Stimulated activated CD4-positive, alpha-beta T cell treated with anti-CD3 and anti-CD28 coated beads, Interleukin-2, amount 100 ng/mL, for 4 hours (primary cell): Measurements from ENCODE around the gene SUPT5H.
"Not testable (repeated sequence)": the region's sequence is repeated elsewhere in the genome, so short reads cannot be mapped to it uniquely, and the experiment has no call there.

ENCODE experiments used
- DNase-seq: peaks from one replicate; pipeline ENCODE4 v3.0.0-alpha.2; 2020; ENCODE audit warnings: low read depth

Gene SUPT5H

DNA sequence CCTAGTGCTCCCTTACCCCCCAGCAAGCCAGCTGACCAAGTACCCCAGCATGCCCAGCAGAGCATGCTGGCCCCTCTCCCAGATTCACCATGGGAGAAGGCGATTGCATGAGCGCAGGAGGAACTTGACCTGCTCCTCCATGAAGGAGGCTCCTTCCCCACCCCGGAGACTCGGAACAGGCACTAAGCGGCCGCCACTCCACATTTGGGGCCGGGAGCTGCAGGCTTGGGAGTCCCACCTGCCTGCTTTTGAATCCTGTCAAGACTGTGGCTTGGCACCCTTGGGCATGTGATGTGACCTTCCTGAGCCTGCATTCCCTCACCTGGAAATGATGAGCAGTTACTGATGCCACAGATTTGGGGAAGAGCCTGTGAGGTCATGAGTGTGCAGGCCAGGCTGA is 22.6 kb downstream of the SUPT5H start:
- no peak for DNase-seq

DNA sequence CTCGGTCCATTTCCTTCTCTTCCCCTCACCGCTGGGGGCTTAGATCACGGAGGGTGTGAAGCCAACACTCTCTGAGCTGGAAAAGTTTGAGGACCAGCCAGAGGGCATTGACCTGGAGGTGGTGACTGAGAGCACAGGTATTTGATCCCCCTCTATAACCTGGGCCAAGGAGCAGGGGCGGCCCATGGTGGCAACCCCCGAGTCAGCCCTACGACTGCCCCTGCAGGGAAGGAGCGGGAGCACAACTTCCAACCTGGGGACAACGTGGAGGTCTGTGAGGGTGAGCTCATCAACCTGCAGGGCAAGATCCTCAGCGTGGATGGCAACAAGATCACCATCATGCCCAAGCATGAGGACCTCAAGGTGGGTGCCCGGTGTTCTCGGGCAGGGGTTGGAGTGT is 23.7 kb downstream of the SUPT5H start:
- DNase-seq: no peak

DNA sequence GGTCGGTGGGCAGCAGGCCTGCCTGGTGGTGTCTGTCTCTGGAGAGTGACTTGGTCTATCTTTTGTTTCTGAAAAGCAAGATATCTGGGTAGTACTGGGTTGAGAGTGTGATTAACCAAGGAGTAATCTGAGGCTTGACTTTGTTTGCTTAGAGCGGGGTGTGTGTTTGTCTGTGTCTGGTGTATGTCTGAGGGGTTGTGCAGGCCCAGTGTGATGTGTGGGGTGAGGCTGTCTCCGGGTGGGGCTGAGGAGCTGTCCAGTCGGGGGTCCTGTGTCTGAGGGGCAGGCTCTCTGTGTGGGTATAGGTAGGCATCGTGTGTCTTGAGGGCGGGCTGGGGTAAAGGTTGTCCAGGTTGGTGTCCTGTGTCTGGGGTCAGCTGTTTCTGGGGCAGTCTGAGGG is 24.2 kb downstream of the SUPT5H start:
- no peak for DNase-seq

DNA sequence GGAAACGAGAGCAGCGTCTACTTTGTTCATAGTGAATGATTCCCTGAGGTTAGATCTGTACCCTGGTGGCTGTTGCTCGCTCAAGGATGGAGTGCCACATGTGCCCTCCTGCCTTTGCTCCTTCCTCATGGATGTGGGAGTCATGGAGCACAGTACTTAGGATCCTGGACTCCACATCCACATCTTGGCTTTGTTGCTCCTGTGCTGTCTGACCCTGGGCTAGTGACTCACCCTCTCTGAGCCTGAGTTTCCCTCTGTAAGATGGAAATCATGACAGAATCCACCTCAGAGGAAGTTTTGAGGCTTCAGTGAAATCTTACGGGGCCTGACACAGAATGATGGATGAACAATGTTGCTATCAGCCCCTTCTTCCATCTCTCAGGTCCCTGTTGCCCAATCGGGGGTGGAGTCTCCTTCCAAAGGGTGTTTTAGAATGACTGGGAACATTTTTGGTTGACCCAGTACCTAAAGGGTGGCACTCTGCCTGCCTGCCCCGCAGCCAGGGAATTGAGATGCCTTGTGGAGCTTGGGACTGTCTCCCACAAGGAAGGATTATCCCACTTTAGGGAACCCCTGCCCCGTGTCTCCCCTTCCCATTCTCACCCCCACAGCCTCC is 25.4 kb downstream of the SUPT5H start:
- DNase-seq: no peak

DNA sequence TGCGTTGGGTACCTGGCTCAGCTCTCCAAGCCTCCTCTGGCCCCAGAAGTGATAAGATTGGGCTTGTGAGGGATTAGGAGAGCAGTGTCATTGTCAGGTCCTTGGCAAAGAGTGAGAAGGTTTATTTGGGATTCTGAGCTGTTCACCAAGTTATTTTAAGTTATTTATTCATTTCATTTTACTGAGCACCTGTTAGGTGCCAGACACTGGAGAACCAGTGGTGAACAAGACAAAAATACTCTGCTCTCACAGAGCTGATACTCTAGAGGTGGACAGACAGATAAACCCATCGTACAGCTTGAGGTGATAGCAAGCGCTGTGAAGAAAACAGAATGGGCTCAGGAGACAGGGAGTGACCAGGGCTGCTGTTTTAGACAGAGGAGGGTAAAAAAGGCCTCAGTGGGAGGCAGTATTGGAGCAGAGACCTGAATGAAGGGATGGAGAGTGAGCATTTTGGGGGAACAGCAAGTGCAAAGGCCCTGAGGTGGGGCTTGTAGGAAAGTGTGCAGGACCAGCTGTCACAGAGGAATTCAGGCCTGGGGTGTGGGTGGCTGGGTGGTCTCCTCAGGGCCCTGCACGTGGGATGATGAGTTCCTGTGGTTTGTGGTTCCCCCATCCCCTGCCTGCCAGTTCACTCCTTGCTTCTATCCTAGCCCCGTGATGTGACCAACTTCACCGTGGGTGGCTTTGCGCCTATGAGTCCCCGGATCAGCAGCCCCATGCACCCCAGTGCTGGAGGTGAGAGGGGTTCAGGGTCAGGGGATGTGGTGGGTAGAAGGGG is 26.6 kb downstream of the SUPT5H start:
- no peak for DNase-seq

DNA sequence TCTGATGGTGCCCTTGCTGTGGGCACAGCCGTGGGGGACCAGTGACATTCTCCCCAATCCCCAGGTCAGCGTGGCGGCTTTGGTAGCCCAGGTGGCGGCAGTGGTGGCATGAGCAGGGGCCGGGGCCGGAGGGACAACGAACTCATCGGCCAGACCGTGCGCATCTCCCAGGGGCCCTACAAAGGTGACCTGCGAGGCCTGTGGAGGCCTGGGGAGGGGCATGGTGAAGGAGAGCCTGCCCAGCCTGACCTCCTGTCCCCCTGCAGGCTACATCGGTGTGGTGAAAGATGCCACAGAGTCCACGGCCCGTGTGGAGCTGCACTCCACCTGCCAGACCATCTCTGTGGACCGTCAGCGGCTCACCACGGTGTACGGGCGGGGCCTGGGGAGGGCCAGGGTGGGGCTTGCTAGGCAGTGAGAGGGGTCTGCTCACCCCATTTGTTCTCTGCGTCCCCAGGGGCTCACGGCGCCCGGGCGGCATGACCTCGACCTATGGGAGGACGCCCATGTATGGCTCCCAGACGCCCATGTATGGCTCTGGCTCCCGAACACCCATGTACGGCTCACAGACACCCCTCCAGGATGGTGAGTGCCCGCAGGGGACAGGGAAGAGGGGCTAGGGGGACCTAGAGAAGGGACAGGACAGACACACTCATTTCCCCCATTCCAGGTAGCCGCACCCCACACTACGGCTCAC is 27.5 kb downstream of the SUPT5H start:
- no peak for DNase-seq

DNA sequence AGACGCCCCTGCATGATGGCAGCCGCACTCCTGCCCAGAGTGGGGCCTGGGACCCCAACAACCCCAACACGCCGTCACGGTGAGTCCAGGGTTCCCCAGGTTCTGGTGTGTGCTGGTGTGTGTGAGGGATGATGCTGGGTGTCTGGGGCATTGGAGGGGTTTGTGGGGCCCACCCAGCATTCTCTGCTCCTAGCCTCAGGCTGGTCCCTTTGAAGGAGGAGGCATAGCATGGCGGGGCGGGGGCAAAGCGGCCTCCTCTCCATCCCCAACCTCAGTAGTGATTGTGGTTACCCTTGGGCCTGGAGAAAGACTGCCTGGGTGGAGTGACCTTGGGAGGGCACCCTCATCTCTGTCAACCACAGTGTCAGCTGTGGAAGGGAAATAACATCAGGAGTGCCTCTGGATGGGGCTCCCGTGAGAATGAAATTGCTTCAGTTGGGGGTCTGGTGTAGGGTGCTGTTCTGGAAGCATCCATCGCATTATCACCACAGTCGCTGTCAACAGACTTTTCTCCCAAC is 28.1 kb downstream of the SUPT5H start:
- DNase-seq: no peak

DNA sequence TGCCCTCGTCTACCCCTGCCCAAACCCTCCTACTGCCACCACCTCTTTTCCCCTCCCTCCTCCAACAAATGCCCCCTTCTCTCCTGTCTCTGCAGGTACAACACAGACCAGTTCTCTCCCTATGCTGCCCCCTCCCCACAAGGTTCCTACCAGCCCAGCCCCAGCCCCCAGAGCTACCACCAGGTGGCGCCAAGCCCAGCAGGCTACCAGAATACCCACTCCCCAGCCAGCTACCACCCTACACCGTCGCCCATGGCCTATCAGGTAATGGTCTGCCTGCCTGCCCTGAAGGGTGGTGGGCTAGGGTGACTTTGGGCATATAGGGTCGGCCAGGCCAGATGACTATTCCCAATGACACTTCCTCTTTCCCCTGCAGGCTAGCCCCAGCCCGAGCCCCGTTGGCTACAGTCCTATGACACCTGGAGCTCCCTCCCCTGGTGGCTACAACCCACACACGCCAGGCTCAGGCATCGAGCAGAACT is 28.8 kb downstream of the SUPT5H start:
- peak; percentile 60 for DNase-seq

DNA sequence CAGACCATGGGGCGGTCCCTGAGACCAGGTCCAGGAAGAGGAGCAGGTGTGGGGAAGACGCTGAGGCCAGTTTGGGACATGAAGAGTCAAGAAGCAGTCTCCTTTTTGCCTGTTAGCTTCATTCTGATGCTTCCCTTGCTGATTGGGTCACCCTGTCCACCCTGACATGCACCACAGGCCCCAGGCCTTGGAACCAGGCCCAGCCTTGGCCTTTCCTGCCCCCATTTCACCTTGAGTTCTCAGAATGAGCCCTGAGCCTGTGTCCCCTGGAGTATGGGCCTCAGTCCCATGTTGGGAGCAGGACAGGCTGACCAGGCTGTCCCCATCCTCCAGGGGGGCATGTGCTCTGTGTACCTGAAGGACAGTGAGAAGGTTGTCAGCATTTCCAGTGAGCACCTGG is 30.4 kb downstream of the SUPT5H start:
- DNase-seq: no peak

DNA sequence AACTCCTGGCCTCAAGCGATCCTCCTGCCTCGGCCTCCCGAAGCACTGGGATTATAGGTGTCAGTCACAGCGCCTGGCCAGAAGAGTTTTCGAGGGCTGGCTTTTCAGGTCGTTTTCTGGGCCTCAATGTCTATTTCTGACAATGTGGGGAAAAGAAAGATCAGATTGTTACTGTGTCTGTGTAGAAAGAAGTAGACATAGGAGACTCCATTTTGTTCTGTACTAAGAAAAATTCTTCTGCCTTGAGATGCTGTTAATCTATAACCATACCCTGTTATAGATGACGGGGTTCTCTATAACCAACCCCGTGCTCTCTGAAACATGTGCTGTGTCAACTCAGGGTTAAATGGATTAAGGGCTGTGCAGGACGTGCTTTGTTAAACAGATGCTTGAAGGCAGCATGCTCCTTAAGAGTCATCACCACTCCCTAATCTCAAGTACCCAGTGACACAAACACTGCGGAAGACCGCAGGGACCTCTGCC is 34.0 kb downstream of the SUPT5H start:
- not testable (repeated sequence) for DNase-seq

DNA sequence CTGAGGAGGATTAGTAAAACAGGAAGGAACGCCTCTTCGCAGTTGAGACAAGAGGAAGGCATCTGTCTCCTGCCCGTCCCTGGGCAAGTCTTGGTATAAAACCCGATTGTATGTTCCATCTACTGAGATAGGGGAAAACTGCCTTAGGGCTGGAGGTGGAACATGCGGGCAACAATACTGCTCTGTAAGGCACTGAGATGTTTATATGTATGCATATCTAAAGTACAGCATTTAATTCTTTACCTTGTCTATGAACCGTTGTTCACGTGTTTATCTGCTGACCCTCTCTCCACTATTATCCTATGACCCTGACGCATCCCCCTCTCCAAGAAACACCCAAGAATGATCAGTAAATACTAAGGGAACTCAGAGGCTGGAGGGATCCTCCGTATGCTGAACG is 34.5 kb downstream of the SUPT5H start:
- DNase-seq: no peak

DNA sequence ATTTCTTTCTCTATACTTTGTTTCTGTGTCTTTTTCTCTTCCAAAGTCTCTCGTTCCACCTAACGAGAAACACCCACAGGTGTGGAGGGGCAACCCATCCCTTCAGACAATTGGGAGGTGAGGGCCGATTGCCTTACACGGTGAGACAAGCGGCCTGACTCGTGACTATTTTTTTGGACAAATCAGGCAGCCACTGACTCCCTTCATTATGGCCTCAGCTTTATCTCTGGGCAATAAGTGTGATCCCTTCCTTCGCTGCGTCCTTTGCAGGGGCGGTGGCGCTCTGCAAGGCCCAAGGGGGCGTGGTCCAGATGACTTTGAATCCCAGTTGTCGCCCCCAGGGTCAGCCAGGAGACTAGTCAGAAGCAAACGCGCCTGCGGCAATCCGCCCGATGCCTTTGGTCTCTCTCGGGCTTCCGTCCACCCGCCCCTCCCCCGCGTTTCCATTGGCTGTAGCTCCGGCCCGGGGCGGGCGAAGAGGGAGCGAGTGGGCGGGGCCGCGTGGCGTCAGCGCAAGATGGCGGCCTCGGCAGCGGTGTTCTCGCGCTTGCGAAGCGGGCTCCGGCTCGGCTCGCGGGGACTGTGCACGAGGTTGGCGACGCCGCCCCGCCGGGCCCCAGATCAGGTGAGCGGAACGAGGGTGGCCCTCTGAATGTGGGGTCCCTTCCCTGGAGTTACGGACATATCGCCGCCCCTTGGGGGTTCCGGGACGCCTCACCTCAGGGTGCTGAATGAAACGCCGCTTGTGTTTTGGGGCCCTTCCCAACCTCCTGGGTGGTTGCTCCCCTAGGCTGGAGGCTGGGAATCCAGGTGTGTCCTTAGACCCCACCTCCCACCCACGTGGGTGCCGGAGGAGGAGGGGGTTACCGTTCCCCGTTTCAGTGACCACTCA is 35.2 kb downstream of the SUPT5H start, which contains the start of gene TIMM50:
Gene TIMM50, plus strand, starts transcription at position 502 of the 892 bp plus-strand sequence. Its CDS starts 16 bp downstream, at position 518.
- peak; percentile 97 for DNase-seq

DNA sequence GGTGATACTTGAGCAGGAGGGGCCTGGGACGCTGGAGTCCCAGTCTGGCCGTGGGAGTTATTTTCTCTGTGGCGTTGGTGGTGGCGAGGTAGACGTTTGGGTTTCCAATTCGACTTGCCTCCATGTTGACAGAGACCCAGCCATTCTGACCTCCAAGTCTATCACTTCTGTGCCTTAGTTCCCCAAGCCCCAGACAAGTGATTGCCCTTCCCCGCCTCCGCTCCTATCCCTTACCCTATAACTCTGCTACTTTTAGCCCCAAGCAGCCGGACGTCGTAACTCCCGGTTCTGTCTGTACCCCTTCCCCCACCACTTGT is 35.8 kb downstream of the SUPT5H start:
- DNase-seq: no peak

DNA sequence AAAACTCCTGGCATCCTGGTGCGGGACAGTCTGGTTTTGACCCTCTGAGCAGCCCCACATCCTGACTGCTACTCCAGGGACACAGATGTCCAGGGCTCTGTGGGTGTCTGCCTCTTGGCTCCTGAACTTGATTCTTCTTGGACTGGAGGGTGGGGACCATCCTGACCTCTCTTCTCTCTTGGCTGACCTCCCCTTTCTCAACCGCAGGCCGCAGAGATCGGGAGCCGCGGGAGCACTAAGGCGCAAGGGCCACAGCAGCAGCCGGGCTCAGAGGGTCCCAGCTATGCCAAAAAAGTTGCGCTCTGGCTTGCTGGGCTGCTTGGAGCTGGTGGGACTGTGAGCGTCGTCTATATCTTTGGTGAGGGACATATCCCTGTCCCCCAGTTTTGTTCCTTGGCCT is 36.3 kb downstream of the SUPT5H start:
- DNase-seq: no peak

DNA sequence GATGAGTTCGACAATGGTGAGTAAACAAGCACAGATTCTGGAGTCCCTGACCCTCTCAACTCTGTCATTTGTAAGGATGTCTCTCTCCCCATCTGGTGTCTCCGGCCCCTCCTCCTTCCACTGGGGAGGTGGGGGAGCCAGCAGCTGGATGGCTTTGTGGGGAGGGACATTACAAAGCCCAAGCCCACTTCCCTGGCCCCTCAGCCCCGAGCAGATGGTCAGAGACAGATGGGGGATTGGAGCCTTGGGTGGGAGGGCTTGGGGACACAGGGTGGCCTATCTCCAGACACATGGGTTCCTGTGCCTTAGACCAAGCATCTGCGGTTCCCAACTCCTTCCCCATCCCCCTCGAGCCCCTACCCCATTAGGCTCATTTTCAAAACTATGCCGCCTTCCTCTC is 37.8 kb downstream of the SUPT5H start:
- no peak for DNase-seq

DNA sequence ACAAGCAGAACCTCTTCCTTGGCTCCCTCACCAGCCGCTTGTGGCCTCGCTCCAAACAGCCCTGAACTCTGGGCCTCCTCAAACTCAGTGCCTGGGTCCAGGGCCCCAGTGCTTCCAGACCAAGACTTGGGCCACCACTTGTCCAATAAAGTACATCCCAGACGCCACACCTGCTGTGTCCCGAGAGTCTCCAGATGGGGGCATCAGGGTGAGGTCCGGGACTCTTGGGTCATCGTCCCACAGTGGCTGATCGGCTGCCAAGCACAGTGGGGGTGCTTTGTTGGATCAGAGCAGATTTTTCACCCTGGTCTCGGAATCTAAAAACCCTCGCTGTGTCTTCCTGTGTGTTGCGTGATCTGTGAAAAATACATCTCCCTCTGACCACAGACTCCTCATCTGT is 44.4 kb downstream of the SUPT5H start:
- DNase-seq: no peak

DNA sequence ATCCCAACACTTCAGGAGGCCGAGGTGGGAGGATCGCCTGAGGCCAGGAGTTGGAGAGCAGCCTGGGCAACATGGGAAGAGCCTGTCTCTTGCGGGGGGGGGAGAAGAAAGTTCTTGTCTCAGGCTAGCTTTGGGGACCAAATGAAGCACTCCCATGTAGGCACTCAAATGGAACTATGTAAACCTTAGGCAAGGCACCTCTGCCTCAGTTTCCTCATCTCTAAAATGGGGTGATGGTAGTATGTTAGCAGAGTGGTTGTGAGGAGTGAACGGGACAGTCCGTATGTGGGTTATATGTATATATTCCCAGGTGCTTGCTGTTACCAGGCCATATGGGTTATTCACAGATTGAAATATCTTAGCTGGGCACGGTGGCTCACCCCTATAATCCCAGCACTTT is 46.8 kb downstream of the SUPT5H start:
- no peak for DNase-seq

DNA sequence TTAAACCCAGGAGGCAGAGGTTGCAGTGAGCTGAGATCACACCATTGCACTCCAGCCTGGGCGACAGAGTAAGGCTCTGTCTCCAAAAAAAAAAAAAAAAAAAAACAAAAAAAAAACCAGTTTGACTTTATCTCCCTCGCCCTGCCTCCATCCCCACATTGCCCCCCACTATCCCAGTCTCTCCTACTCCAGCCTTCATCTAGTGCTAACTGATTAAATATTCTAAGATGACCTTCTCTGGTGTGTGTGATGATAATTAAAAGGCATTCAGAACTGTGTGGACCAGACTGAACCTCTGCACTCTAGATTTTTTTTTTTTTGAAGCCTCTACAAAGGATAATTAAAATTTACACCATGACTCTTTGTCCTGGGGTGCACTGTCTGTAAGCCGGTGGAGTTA is 47.4 kb downstream of the SUPT5H start:
- no peak for DNase-seq

DNA sequence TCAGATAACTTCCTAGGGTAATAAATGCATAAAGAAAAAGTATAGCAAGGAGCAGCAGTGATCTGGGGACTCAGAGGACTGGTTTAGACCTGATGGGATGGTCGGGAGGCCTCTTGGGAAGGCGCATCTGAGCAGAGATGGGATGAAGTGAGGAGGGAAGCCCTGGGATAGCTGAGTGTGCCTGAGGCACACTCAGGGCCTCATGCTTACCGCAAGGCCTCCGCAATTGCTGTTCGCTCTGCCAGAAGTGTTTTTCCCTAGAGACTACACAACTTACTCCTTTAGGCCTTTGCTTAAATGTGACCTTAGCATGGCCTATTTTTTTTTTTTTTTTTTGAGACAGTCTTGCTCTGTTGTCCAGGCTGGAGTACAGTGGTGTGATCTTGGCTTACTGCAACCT is 49.3 kb downstream of the SUPT5H start:
- DNase-seq: no peak

DNA sequence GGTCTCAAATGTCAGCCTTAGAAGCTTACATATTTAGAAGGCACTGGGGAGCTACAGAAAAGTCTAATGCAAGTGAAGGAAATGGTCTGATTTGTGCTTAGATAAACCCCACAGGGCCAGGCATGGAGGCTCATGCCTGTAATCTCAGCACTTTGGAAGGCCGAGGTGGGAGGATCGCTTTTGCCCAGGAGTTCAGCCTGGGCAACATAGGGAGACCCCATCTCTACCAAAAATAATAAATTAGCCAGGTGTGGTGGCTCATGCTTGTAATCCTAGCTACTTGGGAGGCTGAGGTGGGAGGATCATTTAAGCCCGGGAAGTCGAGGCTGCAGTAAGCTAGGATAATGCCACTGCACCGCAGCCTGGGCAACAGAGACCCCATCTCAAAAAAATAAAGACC is 50.7 kb downstream of the SUPT5H start:
- DNase-seq: no peak

DNA sequence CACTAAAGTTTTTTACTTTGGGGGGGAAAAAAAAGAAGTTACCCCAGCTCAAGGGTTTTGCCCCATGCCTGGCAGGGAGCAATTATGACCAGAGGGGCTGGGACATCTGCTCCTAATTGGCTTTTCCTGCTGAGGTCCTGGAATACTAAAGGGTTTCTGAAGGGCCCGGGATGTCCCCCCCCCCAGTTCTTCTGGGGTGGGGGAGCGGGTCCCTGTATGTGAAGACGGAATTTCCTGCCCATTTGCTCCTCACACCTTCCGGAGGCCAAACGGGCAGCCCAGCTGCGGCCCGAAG is 52.3 kb downstream of the SUPT5H start:
- no peak for DNase-seq
